ENCODE data around the gene CAPG. TPM values are rescaled to one million over a fixed set of nuclear protein-coding genes. Genes with fewer than 3 reads are reported as not detected.

Gene CAPG
- total and polyA plus RNA-seq, 9 of the 15 experiments (the other 6 are each of a cell fraction or from before 2014, with no cell fraction given) = 10.6 to 90.4 (median 56.0) TPM

DNA sequence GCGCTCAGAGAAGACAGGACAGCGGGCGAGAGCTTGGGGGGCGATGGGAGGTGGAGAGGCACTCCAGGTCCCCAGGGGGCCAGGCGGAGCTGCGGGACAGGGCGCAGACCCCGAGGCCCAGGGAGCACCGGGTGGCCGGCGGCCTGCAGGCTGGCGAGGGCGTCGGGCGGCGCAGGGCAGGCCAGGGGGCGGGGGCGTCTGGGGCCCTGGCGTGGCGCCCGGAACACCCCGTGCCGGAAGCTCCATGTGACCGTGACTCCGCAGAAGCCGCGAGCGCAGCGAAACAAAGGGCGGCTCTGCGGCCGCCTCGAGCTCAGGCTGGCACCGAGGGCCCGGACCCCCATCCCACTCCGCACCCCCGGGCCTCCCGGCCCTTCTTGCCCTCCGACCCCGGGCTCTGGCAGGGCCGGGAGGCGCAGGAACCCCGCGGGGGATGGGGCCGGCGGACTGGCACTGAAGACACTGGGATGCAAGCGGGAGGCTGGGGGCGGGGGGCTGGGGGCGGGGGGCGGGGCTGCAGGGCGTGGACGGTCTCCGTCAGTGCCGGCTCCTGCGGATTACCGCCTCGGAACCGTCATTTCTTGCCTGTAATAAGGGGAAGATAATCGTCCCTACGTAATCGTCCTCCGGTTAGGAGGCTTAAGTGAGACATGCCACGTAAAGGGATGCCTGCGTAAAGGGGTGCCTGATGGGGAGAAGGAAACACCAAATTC lies 27.5 kb upstream of the CAPG start (continued):
- TF ChIP-seq, protein P1, sequence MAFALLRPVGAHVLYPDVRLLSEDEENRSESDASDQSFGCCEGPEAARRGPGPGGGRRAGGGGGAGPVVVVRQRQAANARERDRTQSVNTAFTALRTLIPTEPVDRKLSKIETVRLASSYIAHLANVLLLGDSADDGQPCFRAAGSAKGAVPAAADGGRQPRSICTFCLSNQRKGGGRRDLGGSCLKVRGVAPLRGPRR (CRISPR knock-in tag; IDR thresholded peaks at IDR 0.05) = no peak
- TF ChIP-seq BRF1 (IDR thresholded peaks at IDR 0.05; ENCODE audit: borderline replicate concordance, extremely low read depth, insufficient read length) (no peak), ZFX (CRISPR knock-in tag; IDR thresholded peaks at IDR 0.05) (no peak), HOXB6 (CRISPR knock-in tag; IDR thresholded peaks at IDR 0.05; ENCODE audit: borderline replicate concordance) (no peak), ARID1B (IDR thresholded peaks at IDR 0.05) (no peak), MTA3 (IDR thresholded peaks at IDR 0.05; ENCODE audit: borderline replicate concordance) (no peak), ERF (CRISPR knock-in tag; IDR thresholded peaks at IDR 0.05) (no peak)
- TF ChIP-seq, protein P2, sequence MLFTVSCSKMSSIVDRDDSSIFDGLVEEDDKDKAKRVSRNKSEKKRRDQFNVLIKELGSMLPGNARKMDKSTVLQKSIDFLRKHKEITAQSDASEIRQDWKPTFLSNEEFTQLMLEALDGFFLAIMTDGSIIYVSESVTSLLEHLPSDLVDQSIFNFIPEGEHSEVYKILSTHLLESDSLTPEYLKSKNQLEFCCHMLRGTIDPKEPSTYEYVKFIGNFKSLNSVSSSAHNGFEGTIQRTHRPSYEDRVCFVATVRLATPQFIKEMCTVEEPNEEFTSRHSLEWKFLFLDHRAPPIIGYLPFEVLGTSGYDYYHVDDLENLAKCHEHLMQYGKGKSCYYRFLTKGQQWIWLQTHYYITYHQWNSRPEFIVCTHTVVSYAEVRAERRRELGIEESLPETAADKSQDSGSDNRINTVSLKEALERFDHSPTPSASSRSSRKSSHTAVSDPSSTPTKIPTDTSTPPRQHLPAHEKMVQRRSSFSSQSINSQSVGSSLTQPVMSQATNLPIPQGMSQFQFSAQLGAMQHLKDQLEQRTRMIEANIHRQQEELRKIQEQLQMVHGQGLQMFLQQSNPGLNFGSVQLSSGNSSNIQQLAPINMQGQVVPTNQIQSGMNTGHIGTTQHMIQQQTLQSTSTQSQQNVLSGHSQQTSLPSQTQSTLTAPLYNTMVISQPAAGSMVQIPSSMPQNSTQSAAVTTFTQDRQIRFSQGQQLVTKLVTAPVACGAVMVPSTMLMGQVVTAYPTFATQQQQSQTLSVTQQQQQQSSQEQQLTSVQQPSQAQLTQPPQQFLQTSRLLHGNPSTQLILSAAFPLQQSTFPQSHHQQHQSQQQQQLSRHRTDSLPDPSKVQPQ (CRISPR knock-in tag; IDR thresholded peaks at IDR 0.05; ENCODE audit: borderline replicate concordance) = no peak
- TF ChIP-seq, protein P3, sequence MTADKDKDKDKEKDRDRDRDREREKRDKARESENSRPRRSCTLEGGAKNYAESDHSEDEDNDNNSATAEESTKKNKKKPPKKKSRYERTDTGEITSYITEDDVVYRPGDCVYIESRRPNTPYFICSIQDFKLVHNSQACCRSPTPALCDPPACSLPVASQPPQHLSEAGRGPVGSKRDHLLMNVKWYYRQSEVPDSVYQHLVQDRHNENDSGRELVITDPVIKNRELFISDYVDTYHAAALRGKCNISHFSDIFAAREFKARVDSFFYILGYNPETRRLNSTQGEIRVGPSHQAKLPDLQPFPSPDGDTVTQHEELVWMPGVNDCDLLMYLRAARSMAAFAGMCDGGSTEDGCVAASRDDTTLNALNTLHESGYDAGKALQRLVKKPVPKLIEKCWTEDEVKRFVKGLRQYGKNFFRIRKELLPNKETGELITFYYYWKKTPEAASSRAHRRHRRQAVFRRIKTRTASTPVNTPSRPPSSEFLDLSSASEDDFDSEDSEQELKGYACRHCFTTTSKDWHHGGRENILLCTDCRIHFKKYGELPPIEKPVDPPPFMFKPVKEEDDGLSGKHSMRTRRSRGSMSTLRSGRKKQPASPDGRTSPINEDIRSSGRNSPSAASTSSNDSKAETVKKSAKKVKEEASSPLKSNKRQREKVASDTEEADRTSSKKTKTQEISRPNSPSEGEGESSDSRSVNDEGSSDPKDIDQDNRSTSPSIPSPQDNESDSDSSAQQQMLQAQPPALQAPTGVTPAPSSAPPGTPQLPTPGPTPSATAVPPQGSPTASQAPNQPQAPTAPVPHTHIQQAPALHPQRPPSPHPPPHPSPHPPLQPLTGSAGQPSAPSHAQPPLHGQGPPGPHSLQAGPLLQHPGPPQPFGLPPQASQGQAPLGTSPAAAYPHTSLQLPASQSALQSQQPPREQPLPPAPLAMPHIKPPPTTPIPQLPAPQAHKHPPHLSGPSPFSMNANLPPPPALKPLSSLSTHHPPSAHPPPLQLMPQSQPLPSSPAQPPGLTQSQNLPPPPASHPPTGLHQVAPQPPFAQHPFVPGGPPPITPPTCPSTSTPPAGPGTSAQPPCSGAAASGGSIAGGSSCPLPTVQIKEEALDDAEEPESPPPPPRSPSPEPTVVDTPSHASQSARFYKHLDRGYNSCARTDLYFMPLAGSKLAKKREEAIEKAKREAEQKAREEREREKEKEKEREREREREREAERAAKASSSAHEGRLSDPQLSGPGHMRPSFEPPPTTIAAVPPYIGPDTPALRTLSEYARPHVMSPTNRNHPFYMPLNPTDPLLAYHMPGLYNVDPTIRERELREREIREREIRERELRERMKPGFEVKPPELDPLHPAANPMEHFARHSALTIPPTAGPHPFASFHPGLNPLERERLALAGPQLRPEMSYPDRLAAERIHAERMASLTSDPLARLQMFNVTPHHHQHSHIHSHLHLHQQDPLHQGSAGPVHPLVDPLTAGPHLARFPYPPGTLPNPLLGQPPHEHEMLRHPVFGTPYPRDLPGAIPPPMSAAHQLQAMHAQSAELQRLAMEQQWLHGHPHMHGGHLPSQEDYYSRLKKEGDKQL (CRISPR knock-in tag; IDR thresholded peaks at IDR 0.05; ENCODE audit: borderline replicate concordance) = no peak
- TF ChIP-seq, protein P4, sequence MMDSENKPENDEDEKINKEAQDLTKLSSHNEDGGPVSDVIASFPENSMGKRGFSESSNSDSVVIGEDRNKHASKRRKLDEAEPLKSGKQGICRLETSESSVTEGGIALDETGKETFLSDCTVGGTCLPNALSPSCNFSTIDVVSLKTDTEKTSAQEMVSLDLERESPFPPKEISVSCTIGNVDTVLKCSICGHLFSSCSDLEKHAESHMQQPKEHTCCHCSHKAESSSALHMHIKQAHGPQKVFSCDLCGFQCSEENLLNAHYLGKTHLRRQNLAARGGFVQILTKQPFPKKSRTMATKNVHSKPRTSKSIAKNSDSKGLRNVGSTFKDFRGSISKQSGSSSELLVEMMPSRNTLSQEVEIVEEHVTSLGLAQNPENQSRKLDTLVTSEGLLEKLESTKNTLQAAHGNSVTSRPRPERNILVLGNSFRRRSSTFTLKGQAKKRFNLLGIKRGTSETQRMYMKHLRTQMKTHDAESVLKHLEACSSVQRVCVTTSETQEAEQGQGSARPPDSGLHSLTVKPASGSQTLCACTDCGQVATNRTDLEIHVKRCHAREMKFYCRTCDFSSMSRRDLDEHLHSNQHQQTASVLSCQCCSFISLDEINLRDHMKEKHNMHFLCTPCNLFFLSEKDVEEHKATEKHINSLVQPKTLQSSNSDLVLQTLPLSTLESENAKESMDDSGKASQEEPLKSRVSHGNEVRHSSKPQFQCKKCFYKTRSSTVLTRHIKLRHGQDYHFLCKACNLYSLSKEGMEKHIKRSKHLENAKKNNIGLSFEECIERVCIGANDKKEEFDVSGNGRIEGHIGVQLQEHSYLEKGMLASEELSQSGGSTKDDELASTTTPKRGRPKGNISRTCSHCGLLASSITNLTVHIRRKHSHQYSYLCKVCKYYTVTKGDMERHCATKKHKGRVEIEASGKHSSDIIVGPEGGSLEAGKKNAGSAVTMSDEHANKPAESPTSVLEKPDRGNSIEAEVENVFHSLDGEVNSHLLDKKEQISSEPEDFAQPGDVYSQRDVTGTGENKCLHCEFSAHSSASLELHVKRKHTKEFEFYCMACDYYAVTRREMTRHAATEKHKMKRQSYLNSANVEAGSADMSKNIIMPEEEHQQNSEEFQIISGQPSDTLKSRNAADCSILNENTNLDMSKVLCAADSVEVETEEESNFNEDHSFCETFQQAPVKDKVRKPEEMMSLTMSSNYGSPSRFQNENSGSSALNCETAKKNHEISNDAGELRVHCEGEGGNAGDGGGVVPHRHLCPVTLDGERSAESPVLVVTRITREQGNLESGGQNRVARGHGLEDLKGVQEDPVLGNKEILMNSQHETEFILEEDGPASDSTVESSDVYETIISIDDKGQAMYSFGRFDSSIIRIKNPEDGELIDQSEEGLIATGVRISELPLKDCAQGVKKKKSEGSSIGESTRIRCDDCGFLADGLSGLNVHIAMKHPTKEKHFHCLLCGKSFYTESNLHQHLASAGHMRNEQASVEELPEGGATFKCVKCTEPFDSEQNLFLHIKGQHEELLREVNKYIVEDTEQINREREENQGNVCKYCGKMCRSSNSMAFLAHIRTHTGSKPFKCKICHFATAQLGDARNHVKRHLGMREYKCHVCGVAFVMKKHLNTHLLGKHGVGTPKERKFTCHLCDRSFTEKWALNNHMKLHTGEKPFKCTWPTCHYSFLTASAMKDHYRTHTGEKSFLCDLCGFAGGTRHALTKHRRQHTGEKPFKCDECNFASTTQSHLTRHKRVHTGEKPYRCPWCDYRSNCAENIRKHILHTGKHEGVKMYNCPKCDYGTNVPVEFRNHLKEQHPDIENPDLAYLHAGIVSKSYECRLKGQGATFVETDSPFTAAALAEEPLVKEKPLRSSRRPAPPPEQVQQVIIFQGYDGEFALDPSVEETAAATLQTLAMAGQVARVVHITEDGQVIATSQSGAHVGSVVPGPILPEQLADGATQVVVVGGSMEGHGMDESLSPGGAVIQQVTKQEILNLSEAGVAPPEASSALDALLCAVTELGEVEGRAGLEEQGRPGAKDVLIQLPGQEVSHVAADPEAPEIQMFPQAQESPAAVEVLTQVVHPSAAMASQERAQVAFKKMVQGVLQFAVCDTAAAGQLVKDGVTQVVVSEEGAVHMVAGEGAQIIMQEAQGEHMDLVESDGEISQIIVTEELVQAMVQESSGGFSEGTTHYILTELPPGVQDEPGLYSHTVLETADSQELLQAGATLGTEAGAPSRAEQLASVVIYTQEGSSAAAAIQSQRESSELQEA (IDR thresholded peaks at IDR 0.05; ENCODE audit: low read depth) = no peak
